Effector memory CD8-positive, alpha-beta T cell (primary cell): Measurements from ENCODE around the gene RTRAF.

Experiments used
- ATAC-seq: fragments of 150-1000 bp; cut with Tn5 transposase; replicated peaks from 2 replicates; pipeline ENCODE4 v1.10.0; 2021; ENCODE audit warnings: mild to moderate bottlenecking, moderate library complexity
- DNase-seq, 3 experiments: peaks; one replicate each; pipeline ENCODE4 v3.0.0; 2021
- H3K27ac Mint-ChIP-seq, 2 donors: one replicate each; pipeline ENCODE4 v1.8.0; 2022; ENCODE audit warnings: mild to moderate bottlenecking in 2 of 2, mixed read lengths in 2 of 2, moderate library complexity in 2 of 2
- H3K27me3 Mint-ChIP-seq, 2 donors: one replicate each; pipeline ENCODE4 v1.8.0; 2022; ENCODE audit warnings: mixed read lengths in 2 of 2
- H3K36me3 Mint-ChIP-seq: one replicate; pipeline ENCODE4 v1.8.0; 2022; ENCODE audit warnings: mild to moderate bottlenecking, moderate library complexity, mixed read lengths; ENCODE audit not compliant: insufficient read depth
- H3K4me1 Mint-ChIP-seq, 2 donors: one replicate each; pipeline ENCODE4 v1.8.0; 2022; ENCODE audit warnings: low read depth in 2 of 2, mixed read lengths in 2 of 2
- H3K4me3 Mint-ChIP-seq, 2 donors: one replicate each; pipeline ENCODE4 v1.8.0; 2022; ENCODE audit warnings: mild to moderate bottlenecking in 2 of 2, mixed read lengths in 2 of 2, moderate library complexity in 2 of 2
- H3K9me3 Mint-ChIP-seq, 2 donors: one replicate each; pipeline ENCODE4 v1.8.0; 2022; ENCODE audit warnings: mixed read lengths in 2 of 2

Gene RTRAF

DNA sequence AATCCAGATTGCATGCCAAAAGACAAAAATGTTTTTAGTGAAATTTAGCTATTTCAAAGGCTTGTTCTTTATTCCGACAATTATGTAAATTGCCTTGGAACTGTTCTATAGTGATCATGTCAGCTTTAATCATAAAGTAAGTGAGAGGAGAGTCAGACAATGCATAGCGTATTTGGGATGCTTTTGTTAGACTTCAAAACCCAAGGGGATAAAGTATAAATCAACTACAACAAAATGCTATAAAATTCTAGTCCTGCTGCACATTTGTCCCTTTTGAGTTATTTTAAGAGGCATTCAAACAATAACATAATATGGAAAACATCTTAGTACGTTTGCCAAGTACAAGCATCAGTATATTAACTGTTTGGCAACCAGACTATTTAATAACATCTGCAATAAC lies 11.3 kb downstream of the RTRAF start:
- Mint-ChIP-seq H3K4me1 (peaks cover 1 to 11% of the 10 kb centered on the region in 2 donors), H3K36me3 (peaks cover 89% of the 10 kb centered on the region), H3K27me3 (no peaks in the 10 kb centered on the region), H3K27ac (no peak overlapping the region), H3K9me3 (no peaks in the 10 kb centered on the region), H3K4me3 (no peak overlapping the region)
- ATAC-seq (no peak), DNase-seq (no peak)

- H3K27me3 Mint-ChIP-seq = no peaks in the 10 kb centered on the region
- no peaks in the 10 kb centered on the region for H3K9me3 Mint-ChIP-seq
- H3K36me3 Mint-ChIP-seq = peaks cover 92% of the 10 kb centered on the region
- H3K4me3 Mint-ChIP-seq = no peak overlapping the region
- H3K27ac Mint-ChIP-seq = peak overlapping the region in 1 of 2 donors; percentile 49
- DNase-seq = no peak
- H3K4me1 Mint-ChIP-seq = peaks cover 0 to 10% of the 10 kb centered on the region in 2 donors
- no peak for ATAC-seq
Measured at GRCh38 chr14:52002542-52002941, 13.2 kb downstream of the RTRAF start.

GRCh38 chr14:52003324-52003723 lies 14.0 kb downstream of the RTRAF start:
- Mint-ChIP-seq H3K9me3 (no peaks in the 10 kb centered on the region), H3K36me3 (peaks cover 92% of the 10 kb centered on the region), H3K27ac (no peak overlapping the region), H3K4me3 (no peak overlapping the region), H3K4me1 (peaks cover 0 to 10% of the 10 kb centered on the region in 2 donors), H3K27me3 (no peaks in the 10 kb centered on the region)
- ATAC-seq (no peak), DNase-seq (no peak)

GRCh38 chr14:52005625-52006024 lies 16.3 kb downstream of the RTRAF start:
- ATAC-seq (no peak), DNase-seq (no peak)
- H3K4me3 Mint-ChIP-seq = no peak overlapping the region
- H3K36me3 Mint-ChIP-seq = peaks cover 89% of the 10 kb centered on the region
- no peaks in the 10 kb centered on the region for H3K9me3 Mint-ChIP-seq
- H3K27me3 Mint-ChIP-seq = no peaks in the 10 kb centered on the region
- peak overlapping the region in 1 of 2 donors; percentile 44 for H3K27ac Mint-ChIP-seq
- H3K4me1 Mint-ChIP-seq = peaks cover 0 to 10% of the 10 kb centered on the region in 2 donors

GRCh38 chr14:52006361-52006760 lies 17.0 kb downstream of the RTRAF start:
- Mint-ChIP-seq H3K27ac (peak overlapping the region in 1 of 2 donors; percentile 38), H3K9me3 (no peaks in the 10 kb centered on the region), H3K4me1 (peaks cover 0 to 10% of the 10 kb centered on the region in 2 donors), H3K36me3 (peaks cover 87% of the 10 kb centered on the region), H3K27me3 (no peaks in the 10 kb centered on the region), H3K4me3 (no peak overlapping the region)
- DNase-seq (no peak), ATAC-seq (no peak)

- Mint-ChIP-seq H3K27me3 (no peaks in the 10 kb centered on the region), H3K4me3 (no peak overlapping the region), H3K9me3 (no peaks in the 10 kb centered on the region), H3K4me1 (peaks cover 0 to 10% of the 10 kb centered on the region in 2 donors), H3K36me3 (peaks cover 86% of the 10 kb centered on the region), H3K27ac (peak overlapping the region in 1 of 2 donors; percentile 64)
- DNase-seq (no peak), ATAC-seq (no peak)
Measured at GRCh38 chr14:52007211-52007610, 17.9 kb downstream of the RTRAF start.

GRCh38 chr14:52007637-52008036 lies 18.3 kb downstream of the RTRAF start:
- Mint-ChIP-seq H3K27ac (peak overlapping the region in 1 of 2 donors; percentile 64), H3K9me3 (no peaks in the 10 kb centered on the region), H3K36me3 (peaks cover 84% of the 10 kb centered on the region), H3K4me1 (peaks cover 0 to 10% of the 10 kb centered on the region in 2 donors), H3K27me3 (no peaks in the 10 kb centered on the region), H3K4me3 (no peak overlapping the region)
- ATAC-seq (no peak), DNase-seq (no peak)

GRCh38 chr14:52008136-52008535 lies 18.8 kb downstream of the RTRAF start:
- Mint-ChIP-seq H3K4me3 (no peak overlapping the region), H3K27ac (no peak overlapping the region), H3K9me3 (no peaks in the 10 kb centered on the region), H3K4me1 (peaks cover 0 to 10% of the 10 kb centered on the region in 2 donors), H3K36me3 (peaks cover 79% of the 10 kb centered on the region), H3K27me3 (no peaks in the 10 kb centered on the region)
- ATAC-seq (no peak), DNase-seq (no peak)

DNA sequence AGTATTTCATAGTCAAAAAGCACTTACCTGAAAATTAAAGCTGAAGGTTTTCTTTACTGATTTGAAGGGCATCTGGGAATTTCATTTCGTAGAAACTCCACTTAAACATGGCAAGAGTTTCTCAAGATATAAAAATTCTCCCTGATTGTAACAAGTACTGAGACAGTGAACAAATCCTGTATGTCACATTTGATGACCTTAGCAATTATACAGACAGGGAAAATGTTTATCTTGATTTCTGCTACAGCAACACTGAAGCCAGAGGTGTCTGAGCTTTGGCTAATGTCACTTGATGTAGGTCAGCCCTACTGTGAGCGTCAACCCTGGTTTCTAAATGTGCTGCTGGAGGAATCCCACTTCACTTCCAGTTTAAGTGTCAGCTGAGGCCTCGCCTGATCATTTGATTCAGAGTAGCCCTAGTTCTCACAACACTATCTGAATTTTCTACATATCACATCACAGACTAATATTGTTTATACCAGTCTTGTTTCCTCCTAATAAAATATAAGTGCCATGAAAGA lies 20.9 kb downstream of the RTRAF start:
- H3K27ac Mint-ChIP-seq = no peak overlapping the region
- no peaks in the 10 kb centered on the region for H3K9me3 Mint-ChIP-seq
- no peak overlapping the region for H3K4me3 Mint-ChIP-seq
- peaks cover 0 to 14% of the 10 kb centered on the region in 2 donors for H3K27me3 Mint-ChIP-seq
- DNase-seq (no peak), ATAC-seq (no peak)
- peaks cover 65% of the 10 kb centered on the region for H3K36me3 Mint-ChIP-seq
- H3K4me1 Mint-ChIP-seq = peaks cover 0 to 9% of the 10 kb centered on the region in 2 donors

- Mint-ChIP-seq H3K27ac (peak overlapping the region in 1 of 2 donors; percentile 88), H3K4me3 (no peak overlapping the region), H3K27me3 (peaks cover 0 to 20% of the 10 kb centered on the region in 2 donors), H3K9me3 (no peaks in the 10 kb centered on the region), H3K4me1 (peaks cover 0 to 3% of the 10 kb centered on the region in 2 donors), H3K36me3 (peaks cover 55% of the 10 kb centered on the region)
- ATAC-seq = no peak
- DNase-seq = no peak
Measured at GRCh38 chr14:52011523-52011922, 22.2 kb downstream of the RTRAF start.

GRCh38 chr14:52012635-52013034 lies 23.3 kb downstream of the RTRAF start:
- Mint-ChIP-seq H3K27ac (no peak overlapping the region), H3K27me3 (peaks cover 8 to 29% of the 10 kb centered on the region in 2 donors), H3K9me3 (no peaks in the 10 kb centered on the region), H3K4me1 (no peaks in the 10 kb centered on the region), H3K36me3 (peaks cover 47% of the 10 kb centered on the region), H3K4me3 (no peak overlapping the region)
- ATAC-seq (no peak), DNase-seq (no peak)

- Mint-ChIP-seq H3K4me1 (no peaks in the 10 kb centered on the region), H3K9me3 (no peaks in the 10 kb centered on the region), H3K4me3 (no peak overlapping the region), H3K27me3 (peaks cover 8 to 29% of the 10 kb centered on the region in 2 donors), H3K27ac (peak overlapping the region in 1 of 2 donors; percentile 8), H3K36me3 (peaks cover 35% of the 10 kb centered on the region)
- no peak for ATAC-seq
- DNase-seq = no peak
Measured at GRCh38 chr14:52013984-52014600, 24.7 kb downstream of the RTRAF start.

GRCh38 chr14:52014601-52015267 lies 25.4 kb downstream of the RTRAF start:
- DNase-seq (no peak), ATAC-seq (no peak)
- Mint-ChIP-seq H3K27ac (peak overlapping the region in 1 of 2 donors; percentile 8), H3K9me3 (no peaks in the 10 kb centered on the region), H3K36me3 (peaks cover 29% of the 10 kb centered on the region), H3K4me1 (no peaks in the 10 kb centered on the region), H3K27me3 (peaks cover 8 to 29% of the 10 kb centered on the region in 2 donors), H3K4me3 (no peak overlapping the region)
